HG03159 (cell line): ENCODE results near the gene TAF6.

Experiments used
- ATAC-seq: cut with Tn5 transposase; IDR thresholded peaks from one replicate; pipeline ENCODE4 v1.9.1; 2021; ENCODE audit warnings: mild to moderate bottlenecking, moderate library complexity; ENCODE audit not compliant: unreplicated experiment

TAF6 gene

GRCh38 chr7:100119072-100119969 lies at the start of gene TAF6, which contains the start of gene CNPY4:
Gene TAF6, minus strand, starts transcription at chr7:100119358. Its CDS starts 5,149 bp downstream, at chr7:100114209.
Gene CNPY4, plus strand, starts transcription at chr7:100119634. Its CDS starts 111 bp downstream, at chr7:100119745.
- ATAC-seq: peak; percentile 73

GRCh38 chr7:100167912-100168323 lies 48.8 kb upstream of the TAF6 start:
- no peak for ATAC-seq

- ATAC-seq: no peak
Measured at GRCh38 chr7:100166970-100167911, 48.1 kb upstream of the TAF6 start.

GRCh38 chr7:100166317-100166940 lies 47.3 kb upstream of the TAF6 start:
- no peak for ATAC-seq

- ATAC-seq: no peak
Measured at GRCh38 chr7:100163871-100164270, 44.7 kb upstream of the TAF6 start.

GRCh38 chr7:100163006-100163531 lies 43.9 kb upstream of the TAF6 start:
- no peak for ATAC-seq

- no peak for ATAC-seq
Measured at GRCh38 chr7:100160067-100160466, 40.9 kb upstream of the TAF6 start.

GRCh38 chr7:100159099-100159623 lies 40.0 kb upstream of the TAF6 start:
- ATAC-seq: no peak

GRCh38 chr7:100158229-100159098 lies 39.3 kb upstream of the TAF6 start, which contains the start of gene TRAPPC14:
Gene TRAPPC14, minus strand, starts transcription at chr7:100158723. Its CDS starts 224 bp downstream, at chr7:100158499.
- peak; percentile 74 for ATAC-seq

GRCh38 chr7:100157334-100158228 lies 38.4 kb upstream of the TAF6 start:
- peak; percentile 5 for ATAC-seq

GRCh38 chr7:100157069-100157333 lies 37.8 kb upstream of the TAF6 start:
- ATAC-seq: no peak

- ATAC-seq: no peak
Measured at GRCh38 chr7:100156331-100157068, 37.3 kb upstream of the TAF6 start.

GRCh38 chr7:100155553-100156317 lies 36.6 kb upstream of the TAF6 start:
- ATAC-seq: no peak

GRCh38 chr7:100154651-100155491 lies 35.7 kb upstream of the TAF6 start:
- no peak for ATAC-seq

GRCh38 chr7:100153708-100154535 lies 34.8 kb upstream of the TAF6 start:
- no peak for ATAC-seq
